ENCODE data around the gene HOXB7.
A peak's percentile ranks its signal among the peaks of the same experiment; 100 is the strongest.

HOXB7 gene

DNA sequence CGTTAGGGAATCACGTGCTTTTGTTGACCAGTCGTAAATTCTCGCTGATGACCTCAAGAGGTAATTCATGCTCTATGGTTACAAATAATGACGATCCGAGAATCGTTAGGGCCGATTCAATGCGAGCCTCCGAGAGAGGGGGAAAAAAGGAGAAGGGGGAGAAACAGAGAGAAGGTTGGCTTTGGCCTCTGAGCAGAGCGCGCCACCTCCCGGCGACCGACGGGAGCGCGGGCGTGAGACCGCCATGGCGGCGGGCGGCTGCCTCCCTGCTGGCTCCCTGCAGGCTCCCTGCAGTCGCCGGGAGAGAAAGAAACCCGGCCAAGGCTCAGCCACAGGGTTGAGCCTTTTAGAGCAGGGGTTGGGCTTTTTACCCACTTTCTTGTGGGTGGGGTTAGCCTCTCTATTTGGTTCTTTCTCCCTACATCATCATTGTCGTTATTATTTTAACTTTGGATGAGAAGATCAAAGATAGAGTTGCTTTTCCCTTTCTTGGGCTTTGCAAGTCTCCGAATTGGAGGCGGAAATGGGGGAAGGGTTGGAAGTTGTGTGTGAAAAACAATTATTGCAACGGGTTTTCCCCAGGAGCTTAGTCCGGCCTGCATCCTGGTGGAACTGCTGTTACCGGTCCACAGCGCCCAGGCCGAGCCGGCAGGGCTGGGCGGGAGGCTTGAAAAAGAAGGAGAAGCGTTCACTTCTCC, 16.8 kb downstream of the HOXB7 start:
- DNase-seq: peak; percentile 0

DNA sequence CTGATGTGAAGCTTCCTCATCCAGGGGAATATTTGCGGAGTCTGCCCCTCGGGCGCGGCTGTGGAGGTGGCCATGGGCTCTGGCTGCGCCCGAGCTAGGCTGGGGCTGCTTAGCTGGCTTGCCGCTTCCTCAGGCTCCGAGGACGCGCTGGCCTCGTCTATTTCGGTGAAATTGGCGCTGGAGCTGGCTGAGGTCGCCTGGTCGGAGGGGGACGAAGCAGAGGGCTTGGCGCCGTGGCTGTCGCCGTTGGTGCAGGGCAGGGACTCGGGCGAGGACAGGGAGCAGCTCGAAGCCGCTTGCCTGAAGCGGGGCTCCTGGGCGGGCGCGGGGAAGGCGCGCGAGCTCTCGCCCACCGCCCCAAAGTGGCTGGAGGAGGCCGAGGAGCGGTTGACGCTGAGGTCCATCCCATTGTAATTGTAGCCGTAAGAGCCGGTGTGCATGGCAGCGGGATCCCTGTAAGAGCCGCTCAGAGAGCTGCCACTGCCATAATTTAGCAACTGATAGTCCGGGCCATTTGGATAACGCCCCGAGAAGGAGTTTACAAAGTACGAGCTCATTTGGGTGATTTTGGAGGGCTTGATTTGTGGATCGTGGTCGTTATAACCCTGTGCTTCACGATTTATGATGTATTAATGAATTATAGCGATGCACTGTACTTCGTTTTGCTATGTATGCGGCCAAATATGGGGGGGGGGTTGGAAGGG, 17.5 kb downstream of the HOXB7 start, which contains the start of gene HOXB5:
TSS of gene HOXB5 (minus strand) at position 654 of the 704 bp plus-strand sequence. CDS start at position 557, 97 bp downstream.
- no peak for DNase-seq

DNA sequence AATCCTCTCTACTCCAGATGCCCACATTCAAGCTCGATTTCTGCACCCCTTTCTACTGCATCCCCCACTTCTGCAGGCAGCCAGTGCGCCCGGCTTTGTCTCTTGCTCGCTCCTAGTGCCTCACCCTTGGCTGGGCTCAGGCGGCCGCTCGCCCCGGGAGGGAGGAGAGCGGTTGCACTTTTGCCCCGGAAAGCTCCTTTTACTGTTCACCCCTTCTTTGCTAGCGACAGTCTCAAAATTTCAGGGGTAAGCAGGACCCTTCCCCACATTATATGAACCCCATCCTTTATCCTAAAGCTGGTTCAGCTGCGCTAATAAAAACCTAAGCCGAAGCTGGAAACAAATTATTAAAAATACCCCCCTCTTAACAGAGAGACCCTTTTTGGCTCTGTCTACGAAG, 18.2 kb downstream of the HOXB7 start:
- no peak for DNase-seq

DNA sequence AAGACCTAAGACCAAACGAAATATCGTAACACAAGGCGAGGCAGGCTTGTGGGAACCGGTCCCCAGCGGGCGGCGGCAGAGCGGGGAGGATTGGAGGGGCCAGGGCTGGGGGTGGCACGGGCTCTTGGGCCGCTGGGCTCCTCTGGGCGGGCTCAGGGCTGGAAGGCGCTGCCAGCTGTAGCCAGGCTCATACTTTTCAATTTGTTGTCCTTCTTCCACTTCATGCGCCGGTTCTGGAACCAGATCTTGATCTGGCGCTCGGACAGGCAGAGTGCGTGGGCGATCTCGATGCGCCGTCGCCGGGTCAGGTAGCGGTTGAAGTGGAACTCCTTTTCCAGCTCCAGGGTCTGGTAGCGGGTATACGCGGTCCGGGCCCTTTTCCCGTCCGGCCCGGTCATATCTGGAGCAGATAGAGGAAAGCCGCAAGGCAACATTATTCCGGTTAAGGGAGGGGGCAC, 18.7 kb downstream of the HOXB7 start:
- no peak for DNase-seq

DNA sequence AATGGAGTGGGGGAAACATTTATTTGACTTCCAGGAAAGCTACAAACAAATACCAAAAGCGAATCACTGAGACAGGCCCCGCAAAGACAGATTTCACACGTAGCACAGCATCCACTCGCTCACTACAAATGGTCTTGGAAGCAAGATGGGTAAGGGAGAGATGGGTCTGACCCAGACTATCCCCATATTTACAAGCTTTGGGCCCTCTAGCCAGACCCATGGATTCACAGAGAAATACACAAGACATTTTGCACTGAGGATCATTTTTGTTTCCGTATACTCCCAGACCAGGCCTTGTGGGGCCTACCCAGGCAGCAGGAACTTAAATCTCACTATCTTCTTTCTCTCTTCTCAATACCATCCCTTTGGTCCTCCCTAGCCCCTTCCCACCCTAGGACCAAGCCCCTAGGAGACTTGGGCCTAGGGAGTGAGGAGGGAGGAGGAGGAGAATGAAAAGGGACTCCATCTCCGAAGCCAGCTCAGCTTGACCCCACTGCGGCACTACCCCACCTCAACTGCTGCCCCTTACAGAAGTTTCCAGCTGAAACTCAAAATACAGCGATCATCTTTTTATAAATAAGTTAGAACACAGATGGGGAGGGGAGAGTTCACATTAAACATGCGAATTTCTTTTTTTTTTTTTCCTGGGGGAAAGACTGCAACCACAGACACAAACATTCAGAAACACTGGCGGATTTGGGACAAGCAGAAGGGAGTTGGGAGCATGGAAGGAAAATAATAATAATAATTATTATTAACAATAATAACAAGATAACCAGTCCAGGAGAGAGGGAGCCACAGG, 19.4 kb downstream of the HOXB7 start:
- DNase-seq: no peak

DNA sequence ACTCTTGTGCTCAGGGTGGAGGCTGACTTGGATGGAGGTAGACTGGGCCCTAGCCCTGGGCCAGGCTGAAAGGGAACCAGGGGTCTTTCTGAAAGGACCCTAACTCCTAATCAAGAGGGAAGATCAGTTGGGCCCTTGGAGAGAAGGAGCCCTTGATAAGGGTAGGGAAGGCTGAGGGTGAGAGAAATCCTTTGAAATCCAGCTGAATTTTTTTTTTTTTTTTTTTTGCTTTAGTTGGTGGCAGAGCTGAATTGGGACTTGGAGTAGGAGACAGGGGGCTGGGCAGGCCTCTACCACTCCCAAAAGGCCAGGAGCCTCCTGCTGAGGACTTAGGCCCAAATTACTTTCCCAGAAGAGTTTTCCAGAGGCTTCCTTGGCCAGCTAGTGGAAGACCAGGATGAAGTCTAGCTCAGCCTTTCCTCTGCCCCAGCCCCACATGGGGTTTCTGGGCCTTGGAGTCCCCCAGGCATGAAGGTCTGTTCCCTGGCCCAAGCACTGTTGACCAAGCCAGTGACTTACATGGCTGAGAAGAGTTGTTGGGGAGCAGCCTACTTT, 20.1 kb downstream of the HOXB7 start:
- DNase-seq: no peak

DNA sequence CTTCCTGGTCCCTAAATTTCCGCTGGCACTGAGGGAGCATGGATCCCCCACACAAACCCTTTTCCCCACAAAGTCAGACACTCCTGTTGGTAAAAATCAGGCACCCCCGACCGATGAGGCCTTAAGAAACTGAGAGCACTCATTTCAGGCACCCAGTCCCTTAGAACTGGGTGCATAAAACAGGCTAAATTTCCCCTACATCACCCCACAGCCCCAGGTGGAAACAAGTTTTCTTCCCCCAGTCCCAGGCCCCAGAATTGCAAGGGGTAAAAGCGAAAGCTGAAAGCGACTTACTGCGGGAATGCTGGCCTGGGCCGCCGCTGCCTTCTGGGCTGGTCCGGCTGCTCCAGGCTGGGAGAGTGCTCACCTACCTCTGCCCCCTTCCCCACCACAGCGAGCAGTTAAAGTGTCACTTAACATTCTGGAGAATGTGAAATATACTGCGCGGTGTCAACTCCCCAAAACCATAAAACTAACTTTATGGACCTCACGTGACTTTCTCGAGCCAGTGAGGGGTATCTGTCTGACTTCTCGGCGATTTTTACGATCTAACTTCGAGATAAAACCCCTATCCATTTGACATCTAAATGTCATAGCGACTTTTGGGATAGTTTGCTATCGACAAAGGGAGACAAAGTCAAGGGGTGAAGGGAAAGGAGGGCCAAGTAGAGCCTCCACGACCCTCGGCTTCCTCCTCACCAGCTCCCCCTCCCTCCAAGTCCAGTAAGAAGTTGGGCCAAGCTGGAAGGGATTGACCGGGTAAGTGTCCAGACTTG, 20.8 kb downstream of the HOXB7 start, which contains the start of gene HOXB3:
TSS of gene HOXB3 (minus strand) at position 411 of the 776 bp plus-strand sequence. CDS start 37,767 bp downstream, outside the sequence.
- DNase-seq: no peak

DNA sequence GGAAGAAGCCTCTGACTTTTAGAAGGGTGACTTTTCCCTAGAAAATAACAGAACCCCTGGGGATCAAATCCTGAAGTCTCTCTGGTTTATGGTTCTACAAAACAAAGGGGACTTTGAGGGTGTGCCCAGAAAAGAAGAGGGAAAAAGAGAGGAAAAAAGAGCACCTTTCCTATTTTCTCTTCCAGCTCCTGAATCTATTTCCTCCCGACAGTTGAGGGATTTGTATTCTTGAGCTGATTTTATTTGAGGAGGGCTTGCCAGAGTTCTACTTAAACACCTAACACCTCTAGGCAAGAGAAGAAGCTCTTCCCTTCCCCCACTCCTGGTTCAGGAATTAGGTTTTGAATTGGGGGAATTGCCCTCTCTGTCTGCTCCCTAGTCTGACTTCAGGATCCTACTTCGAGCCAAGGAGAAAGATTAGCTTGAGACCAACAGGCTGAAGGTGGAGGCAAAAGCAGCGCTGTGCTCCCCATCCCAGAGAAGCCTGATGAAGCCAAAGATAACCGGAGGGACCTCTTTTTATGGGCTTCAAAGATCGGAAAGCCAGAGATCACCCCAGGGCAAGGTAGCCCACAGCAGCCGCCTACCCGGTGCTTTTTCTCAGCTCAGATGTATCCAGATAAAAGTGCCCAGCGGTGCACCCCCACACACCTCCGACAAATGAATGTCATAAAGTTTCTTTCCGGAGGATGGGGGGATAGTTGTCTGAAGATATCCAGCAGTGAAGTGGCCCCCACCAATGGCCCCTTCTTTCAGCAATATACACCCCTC, 21.6 kb downstream of the HOXB7 start:
- no peak for DNase-seq

DNA sequence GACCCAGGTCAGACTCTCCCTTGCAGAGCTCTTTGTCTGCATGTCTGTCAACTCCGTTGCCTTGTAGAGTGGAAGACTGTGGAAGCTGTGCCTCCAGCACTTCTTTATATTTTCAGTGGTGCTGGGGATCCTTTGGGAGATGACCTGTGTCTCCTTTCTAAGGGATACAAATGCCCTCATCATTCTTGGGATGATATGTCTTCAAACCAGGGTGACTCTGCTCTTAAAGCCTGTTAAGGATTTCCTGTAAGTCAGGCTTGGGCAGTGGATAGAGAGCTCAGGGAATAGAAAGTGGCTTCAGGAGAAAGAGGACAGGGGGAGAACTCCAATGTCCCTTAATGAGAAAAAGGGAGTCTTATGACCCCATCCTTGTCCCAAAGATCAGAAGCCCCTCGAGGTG, 22.3 kb downstream of the HOXB7 start:
- DNase-seq: no peak

DNA sequence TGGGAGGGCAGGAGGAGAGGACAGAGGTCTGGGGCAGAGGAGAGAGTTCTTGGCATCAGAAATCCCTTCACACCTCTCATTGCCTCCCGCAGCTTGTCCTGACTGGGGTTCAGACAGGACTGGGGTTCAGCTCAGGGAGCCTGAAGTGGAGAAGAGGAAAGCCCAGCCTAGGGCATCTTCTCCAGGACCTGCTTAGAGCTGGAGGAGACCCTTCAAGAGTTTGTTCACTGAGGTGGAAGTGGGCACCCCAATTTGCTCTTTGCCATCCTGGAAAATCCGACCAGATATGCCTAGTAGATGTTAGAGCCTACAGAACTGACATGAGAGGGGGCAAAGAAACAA, 22.8 kb downstream of the HOXB7 start:
- no peak for DNase-seq

DNA sequence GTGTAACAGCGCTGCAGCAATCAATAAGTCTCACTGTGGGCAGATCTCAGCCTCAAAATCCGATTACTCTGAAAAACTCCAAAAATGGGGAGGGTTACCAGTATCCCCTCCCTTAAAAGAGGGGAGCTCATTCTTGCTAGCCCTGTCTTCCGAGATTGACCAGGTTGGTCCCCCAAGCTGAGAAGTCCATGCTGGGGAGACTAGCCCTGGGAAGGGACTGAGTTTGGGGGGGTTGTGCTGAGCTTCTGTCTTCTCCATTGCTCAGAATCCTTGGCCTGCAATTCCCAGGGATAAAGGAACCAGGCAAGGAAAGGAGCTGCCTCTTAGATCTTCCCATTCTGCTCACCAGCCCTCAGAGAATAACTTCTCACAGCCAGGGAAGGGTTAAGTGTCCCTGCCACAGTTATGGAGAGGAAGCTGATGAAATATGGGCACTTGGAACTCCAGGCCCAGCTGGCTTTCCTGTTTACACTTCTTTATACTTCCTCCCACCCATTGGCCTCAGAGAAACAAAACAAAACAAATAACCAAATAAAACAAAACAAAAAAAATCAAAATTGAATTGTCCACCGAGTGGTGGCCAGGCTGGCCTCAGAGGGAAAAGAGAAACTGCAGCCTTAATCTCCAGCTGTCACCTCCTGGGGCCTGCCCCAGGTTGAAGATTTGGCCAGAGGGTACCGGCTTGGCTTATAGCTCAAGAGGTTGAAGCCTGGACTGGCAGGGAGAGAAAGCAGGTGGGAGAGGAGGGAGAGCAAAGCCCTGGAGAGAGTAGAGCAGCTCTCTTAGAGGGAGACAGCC, 23.3 kb downstream of the HOXB7 start:
- DNase-seq: no peak

DNA sequence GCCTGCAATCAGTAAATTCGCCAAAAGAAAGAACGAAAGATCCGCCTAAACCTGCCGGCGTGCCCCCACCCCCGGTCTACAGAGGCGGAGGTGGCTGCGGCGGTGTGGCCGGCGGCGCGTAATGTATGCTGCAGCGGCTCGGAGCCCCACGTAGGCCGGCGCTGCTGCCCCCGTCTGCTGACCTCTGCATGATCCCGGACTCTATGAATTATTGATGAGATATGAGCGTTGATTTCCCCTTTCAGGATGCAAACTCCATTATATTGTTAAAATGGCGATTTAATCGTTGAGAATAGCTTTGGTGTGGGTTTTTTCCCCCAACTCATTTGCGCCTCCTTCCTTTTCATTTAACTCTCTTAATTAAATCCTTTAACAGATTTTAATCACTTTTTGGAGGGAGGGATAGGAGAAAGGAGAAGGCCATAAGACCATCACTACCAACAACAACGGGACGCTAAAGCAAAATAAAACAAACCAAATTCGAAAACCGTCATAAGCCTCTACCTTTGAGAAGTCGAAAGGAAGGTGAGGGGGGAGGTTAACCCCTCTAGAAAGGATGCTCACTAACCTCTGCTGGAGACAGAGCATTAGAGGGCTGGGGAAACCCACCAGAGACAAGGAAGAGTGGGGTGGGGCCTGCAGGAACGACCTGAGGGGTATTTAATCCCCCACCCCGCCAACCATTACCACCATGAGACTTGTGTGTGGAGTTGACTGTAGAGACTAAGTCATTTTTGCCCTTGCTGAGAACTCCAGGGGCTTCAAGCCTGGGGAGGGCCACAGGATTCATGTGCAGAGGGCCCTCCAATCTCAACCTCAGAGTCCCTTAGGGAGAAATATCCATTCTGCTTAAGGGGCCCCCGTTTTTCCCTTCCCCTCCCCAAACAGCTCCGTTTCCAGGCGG, 24.2 kb downstream of the HOXB7 start:
- DNase-seq: no peak

DNA sequence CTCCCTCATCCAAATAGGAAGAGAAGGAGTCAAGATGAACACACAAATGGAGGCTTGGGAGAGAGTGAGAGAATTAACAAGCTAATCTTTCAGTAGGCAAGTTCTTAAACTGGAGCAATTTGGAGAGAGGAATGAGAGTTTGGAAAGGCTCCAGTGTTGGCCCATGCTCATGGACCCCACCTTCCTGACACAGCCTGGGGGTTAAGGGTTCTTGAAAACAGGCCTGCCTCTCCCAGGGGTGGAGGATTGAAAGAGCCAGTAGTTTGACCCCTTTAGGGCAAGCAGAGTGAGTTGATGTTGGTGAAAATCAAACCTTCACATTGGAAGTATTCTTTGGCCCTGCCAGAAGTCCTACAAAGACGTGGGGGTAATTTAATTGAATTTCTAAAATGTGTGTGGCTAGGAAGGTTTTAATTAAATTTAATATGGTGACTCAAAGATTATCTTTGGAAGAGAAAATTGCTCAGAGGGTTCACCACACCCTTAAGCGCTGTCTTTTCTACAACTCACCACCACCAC, 26.5 kb downstream of the HOXB7 start:
- DNase-seq: no peak

DNA sequence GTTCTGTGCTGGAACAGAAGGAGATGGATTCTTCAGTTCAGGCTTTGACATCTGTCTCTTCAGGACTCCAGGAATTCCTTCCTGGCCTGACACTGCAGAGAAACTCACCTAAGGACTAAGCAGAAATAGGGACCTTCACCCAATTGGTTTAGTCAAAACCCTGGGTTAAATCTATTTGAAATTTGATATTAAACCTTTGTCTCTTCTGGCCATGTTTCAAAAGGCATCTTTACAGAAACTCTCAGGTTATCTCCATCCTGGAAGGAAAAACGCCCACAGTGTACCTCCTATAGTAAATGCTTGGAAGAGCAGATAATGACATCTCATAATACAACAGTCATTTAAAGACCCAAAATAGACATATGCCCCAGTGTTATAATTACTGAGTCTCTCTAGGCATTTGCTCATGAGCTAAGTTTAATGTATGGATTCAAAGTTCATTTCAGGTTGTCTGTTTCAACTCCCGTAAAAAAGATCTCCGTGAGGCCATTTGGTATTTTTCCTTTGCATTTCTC, 27.1 kb downstream of the HOXB7 start:
- no peak for DNase-seq

DNA sequence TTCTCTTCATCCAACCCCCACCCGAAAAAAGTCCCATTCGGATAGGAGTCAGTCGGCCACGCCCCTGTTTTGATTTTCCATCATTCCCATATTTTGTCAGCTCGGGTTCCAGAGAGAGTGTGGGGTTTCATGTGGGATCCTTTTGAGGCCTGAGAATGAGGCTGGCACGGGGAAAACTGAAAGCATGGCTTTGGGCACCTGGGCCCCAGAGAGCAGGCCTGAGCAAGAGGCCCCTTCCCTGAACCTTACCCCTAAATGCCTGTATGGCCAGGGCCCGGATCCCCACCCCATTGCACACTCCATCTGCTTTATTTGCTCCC, 28.1 kb downstream of the HOXB7 start:
- DNase-seq: no peak

DNA sequence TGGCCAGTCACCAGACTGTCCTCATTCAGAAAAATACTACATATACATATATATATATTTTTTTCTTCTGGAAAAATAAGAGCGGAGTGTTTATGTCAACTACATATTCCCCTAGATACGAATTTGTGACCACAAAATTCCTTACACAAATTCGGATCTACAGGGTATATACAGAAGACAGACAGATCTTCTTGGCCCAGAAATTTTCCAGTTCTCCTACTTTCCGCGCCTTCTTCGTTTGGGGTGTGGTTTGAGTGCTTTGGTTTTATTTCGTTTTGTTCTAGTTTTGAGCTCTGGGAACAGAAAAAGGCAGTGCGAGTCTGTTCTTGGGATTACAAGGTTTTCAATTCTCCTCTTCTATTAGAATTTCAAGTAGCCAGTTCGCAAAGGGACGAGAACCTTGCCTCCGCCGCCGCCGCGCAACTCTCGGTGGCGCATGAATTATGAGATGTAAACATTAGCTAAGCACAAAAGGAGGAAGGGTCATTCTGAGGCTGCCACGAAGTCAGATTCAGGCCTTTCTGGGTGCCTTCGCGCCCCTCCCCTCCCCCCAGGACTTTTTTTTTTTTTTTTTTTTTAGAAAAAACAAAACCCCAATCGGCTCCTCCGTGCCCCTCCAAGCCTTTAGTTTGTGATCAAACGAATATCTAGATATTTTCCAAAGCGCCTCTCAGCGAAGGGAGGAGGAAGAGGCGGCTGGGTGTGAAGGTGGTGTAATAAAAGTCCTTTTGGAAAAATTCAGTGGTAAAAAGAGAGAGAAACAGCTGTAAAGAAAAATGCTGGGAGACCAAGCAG, 30.9 kb downstream of the HOXB7 start:
- DNase-seq: no peak

DNA sequence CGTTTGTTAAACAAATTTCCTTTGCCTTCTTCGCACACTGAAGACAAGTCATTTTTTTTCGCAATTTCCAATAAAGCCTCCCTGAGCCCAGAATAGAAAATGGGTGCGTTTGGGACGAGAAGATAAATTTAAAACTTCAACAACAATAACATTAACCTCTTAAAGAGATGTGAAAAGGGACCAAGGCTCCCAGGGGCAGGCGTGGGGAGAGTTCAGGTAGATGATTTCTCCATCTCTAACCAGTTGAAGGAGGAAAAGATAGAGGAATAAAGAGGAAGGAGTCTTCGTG, 31.4 kb downstream of the HOXB7 start:
- DNase-seq: no peak

DNA sequence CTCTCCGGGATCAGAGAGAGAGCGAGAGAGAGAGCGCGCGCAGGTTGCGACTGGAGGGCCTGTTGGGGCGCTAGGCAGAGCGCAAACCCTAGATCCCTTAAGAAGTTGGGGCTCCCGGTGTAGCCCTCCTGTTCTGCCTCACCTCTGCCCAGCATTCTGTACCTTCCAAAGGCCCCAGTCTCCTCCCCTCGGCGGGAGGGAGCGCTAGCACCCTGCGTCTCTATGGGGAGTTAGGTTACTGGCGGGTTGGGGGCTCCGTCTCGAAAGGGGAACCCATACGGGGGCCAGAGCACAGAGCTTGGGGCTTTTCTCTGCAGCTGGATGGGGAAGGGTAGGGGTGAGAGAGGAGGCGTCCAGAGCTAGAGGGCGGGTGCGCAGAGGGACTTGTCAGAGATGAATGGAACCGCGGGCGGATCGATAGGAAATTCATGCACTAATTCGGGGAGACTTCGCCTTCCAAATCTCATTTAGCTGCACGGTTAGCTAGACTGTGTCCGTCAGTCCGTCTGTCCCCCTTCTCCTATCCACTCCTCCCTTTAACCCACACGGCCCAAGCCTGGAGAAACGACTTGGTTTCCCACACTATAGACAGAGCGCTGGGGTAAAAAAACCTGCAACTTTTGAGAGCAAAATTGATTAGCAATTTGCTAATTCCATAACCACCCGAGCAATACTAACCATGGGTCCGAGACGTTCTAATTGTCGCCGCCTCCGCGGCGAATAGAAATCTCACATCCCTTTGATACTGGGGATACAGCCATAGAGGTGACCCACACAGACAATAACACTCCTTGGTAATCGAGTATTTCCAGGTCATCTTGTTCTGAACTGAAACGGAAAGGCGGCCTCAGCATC, 32.0 kb downstream of the HOXB7 start:
- DNase-seq: no peak
